SU-DHL-6 (cell line): ENCODE data around the gene KRTAP10-8.
"Not testable (repeated sequence)": the region's sequence is repeated elsewhere in the genome, so short reads cannot be mapped to it uniquely, and the experiment has no call there.

Experiments
- H2AFZ ChIP-seq: fragments of 200-600 bp; sonication (generic); 2 replicates; pipeline ENCODE4 v1.6.1; 2014; ENCODE audit warnings: low read depth, mild to moderate bottlenecking, moderate library complexity, mixed read lengths, antibody characterized with exemption, low read length; ENCODE audit not compliant: severe bottlenecking
- H3F3A ChIP-seq: fragments of 200-600 bp; shearing (Covaris generic); 2 replicates; pipeline ENCODE4 v1.6.0; 2016; ENCODE audit warnings: antibody characterized with exemption, mild to moderate bottlenecking; ENCODE audit not compliant: insufficient read depth
- H3K27ac ChIP-seq: fragments of 200-600 bp; sonication (generic); 2 replicates; pipeline ENCODE4 v1.5.1; 2016; ENCODE audit warnings: low read depth, mild to moderate bottlenecking, low read length, moderate library complexity, mixed read lengths
- H3K27me3 ChIP-seq: fragments of 200-600 bp; sonication (generic), shearing (Covaris generic); 2 replicates; pipeline ENCODE4 v1.6.0; 2014; ENCODE audit warnings: mild to moderate bottlenecking, low read length
- H3K36me3 ChIP-seq: fragments of 200-600 bp; sonication (generic); 2 replicates; pipeline ENCODE4 v1.6.1; 2014; ENCODE audit warnings: mild to moderate bottlenecking, low read length, mixed read lengths
- H3K4me2 ChIP-seq: fragments of 300-600, 200-600 bp; shearing (Covaris generic), sonication (generic); 2 replicates; pipeline ENCODE4 v1.6.0; 2014; ENCODE audit warnings: low read length, low read depth, mild to moderate bottlenecking; ENCODE audit not compliant: poor library complexity, severe bottlenecking
- H3K4me3 ChIP-seq: fragments of 200-600 bp; sonication (generic); 2 replicates; pipeline ENCODE4 v1.5.1; 2014; ENCODE audit warnings: antibody characterized with exemption, low read length, mild to moderate bottlenecking, mixed read lengths; ENCODE audit not compliant: insufficient read depth, poor library complexity, severe bottlenecking
- H3K79me2 ChIP-seq: fragments of 200-600 bp; sonication (generic); 2 replicates; pipeline ENCODE4 v1.6.1; 2014; ENCODE audit warnings: mild to moderate bottlenecking, low read length, moderate library complexity; ENCODE audit not compliant: insufficient read depth
- H3K9ac ChIP-seq: fragments of 200-600 bp; sonication (generic); 2 replicates; pipeline ENCODE4 v1.7.0; 2014; ENCODE audit warnings: mild to moderate bottlenecking, low read length
- H3K9me2 ChIP-seq: fragments of 200-600 bp; sonication (generic); replicated peaks from 2 replicates; pipeline ENCODE4 v1.6.1; 2014; ENCODE audit warnings: low read length; ENCODE audit not compliant: insufficient read depth
- H3K9me3 ChIP-seq: fragments of 200-600 bp; sonication (generic); 2 replicates; pipeline ENCODE4 v1.6.1; 2014; ENCODE audit warnings: low read length, mixed read lengths; ENCODE audit not compliant: insufficient read depth
- H4K20me1 ChIP-seq: fragments of 200-600 bp; sonication (generic); 2 replicates; pipeline ENCODE4 v1.6.1; 2014; ENCODE audit warnings: low read depth, mild to moderate bottlenecking, antibody characterized with exemption, low read length, moderate library complexity, mixed read lengths
- CTCF ChIP-seq: fragments of 200-600 bp; sonication (generic); IDR thresholded peaks from one replicate; pipeline ENCODE4 v1.5.1; 2017; ENCODE audit warnings: antibody characterized with exemption, mild to moderate bottlenecking, low read length, moderate library complexity; ENCODE audit not compliant: insufficient read depth, poor library complexity, severe bottlenecking
- EZH2phosphoT487 ChIP-seq: fragments of 200-600 bp; sonication (generic), shearing (Covaris generic); conservative IDR thresholded peaks from 2 replicates; pipeline ENCODE4 v1.6.1; 2018; ENCODE audit warnings: mild to moderate bottlenecking, antibody characterized with exemption, low read length, moderate library complexity, mixed read lengths

The KRTAP10-8 gene

GRCh38 chr21:44603911-44604310, 8.0 kb upstream of the KRTAP10-8 start:
- H3K9ac ChIP-seq: no peak overlapping the region
- no peaks in the 10 kb centered on the region for H3K9me3 ChIP-seq
- no peaks in the 10 kb centered on the region for H3K36me3 ChIP-seq
- no peaks in the 10 kb centered on the region for H3K27me3 ChIP-seq
- H2AFZ ChIP-seq: no peak overlapping the region
- H3K79me2 ChIP-seq: no peaks in the 10 kb centered on the region
- no peaks in the 10 kb centered on the region for H4K20me1 ChIP-seq
- H3K9me2 ChIP-seq: no peaks in the 10 kb centered on the region
- TF ChIP-seq CTCF: no peak
- TF ChIP-seq EZH2phosphoT487: no peak
- no peak overlapping the region for H3K4me2 ChIP-seq
- H3K27ac ChIP-seq: no peak overlapping the region
- H3K4me3 ChIP-seq: no peak overlapping the region
- no peaks in the 10 kb centered on the region for H3F3A ChIP-seq

DNA sequence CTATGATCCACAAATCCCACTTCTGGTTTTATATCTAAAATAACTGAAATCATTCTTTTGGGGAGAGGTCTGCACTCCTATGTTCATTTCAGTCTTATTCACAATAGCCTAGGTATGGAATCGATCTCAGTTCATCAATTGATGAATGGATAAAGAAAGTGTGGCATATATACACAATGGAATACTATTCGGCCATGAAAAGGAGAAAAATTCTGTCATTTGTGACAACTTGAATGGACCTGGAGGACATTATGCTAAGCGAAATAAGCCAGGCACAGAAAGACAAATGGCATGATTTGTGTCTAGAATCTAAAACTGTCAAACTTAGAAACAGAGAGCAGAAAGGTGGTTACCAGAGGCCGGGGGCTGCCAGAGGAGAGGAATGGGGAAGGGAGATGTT, 5.4 kb upstream of the KRTAP10-8 start:
- Histone ChIP-seq H3K4me3 (no peak overlapping the region), H3K9me2 (no peaks in the 10 kb centered on the region), H4K20me1 (no peaks in the 10 kb centered on the region), H3K9me3 (no peaks in the 10 kb centered on the region), H2AFZ (no peak overlapping the region), H3K9ac (no peak overlapping the region), H3K27me3 (no peaks in the 10 kb centered on the region), H3K79me2 (no peaks in the 10 kb centered on the region), H3K4me2 (no peak overlapping the region), H3K36me3 (no peaks in the 10 kb centered on the region), H3F3A (no peaks in the 10 kb centered on the region), H3K27ac (no peak overlapping the region)
- no peak for TF ChIP-seq EZH2phosphoT487
- no peak for TF ChIP-seq CTCF

DNA sequence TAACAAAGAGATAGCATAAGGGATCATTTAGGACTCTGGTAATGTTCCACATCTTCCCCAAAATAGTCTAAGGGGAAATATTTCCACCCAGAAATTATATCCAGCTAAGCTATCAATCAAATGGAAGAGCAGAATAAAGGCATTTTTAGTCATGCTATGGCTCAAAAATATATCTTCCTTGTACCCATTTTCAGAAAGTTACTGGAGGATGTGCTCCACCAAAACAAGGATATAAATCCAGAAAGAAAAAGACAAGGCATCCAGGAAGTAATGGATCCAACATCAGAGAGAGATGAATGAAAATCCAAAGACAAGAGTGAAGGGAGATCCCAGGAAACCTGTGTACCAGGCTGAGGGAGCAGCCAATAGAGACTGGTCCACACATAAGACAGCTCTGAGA, 2.7 kb upstream of the KRTAP10-8 start:
- H4K20me1 ChIP-seq: no peaks in the 10 kb centered on the region
- H3K27ac ChIP-seq: no peak overlapping the region
- H2AFZ ChIP-seq: no peak overlapping the region
- H3K9me2 ChIP-seq: no peaks in the 10 kb centered on the region
- H3K36me3 ChIP-seq: no peaks in the 10 kb centered on the region
- H3K9ac ChIP-seq: no peak overlapping the region
- H3K27me3 ChIP-seq: no peaks in the 10 kb centered on the region
- TF ChIP-seq EZH2phosphoT487: no peak
- no peak for TF ChIP-seq CTCF
- no peaks in the 10 kb centered on the region for H3F3A ChIP-seq
- no peak overlapping the region for H3K4me2 ChIP-seq
- H3K79me2 ChIP-seq: no peaks in the 10 kb centered on the region
- no peaks in the 10 kb centered on the region for H3K9me3 ChIP-seq
- H3K4me3 ChIP-seq: no peak overlapping the region

- H4K20me1 ChIP-seq, H3F3A ChIP-seq, H3K79me2 ChIP-seq, H3K9ac ChIP-seq, H3K9me2 ChIP-seq, H3K27me3 ChIP-seq, H3K4me3 ChIP-seq, H3K4me2 ChIP-seq, H3K36me3 ChIP-seq, H3K27ac ChIP-seq, H3K9me3 ChIP-seq, H2AFZ ChIP-seq: not testable (repeated sequence)
These were observed 1.6 kb upstream of the KRTAP10-8 start for GRCh38 chr21:44610157-44610843.
